CD8-positive, alpha-beta memory T cell (primary cell): ENCODE data around the gene OR6J1. TPM values are rescaled to one million over a fixed set of nuclear protein-coding genes. Genes with fewer than 3 reads are reported as not detected.
A peak's percentile ranks its signal among the peaks of the same experiment; 100 is the strongest.

Experiments used
- CTCF ChIA-PET: fragments of 350-600 bp; sonication (Branson Sonifier 250); formaldehyde crosslinking; loops from one replicate; lab custom pipeline; 2021; ENCODE audit warnings: antibody characterized with exemption; lab: Charles Lee
- POLR2A ChIA-PET: fragments of 350-600 bp; sonication (Branson Sonifier 250); formaldehyde crosslinking; loops from one replicate; lab custom pipeline; 2021; ENCODE audit warnings: antibody characterized with exemption; lab: Charles Lee
- DNase-seq, 5 donors: peaks; one replicate each; pipeline versions ENCODE4 v3.0.0 to v3.0.0-alpha.2; 2020 to 2022; ENCODE audit warnings: mixed read lengths in 1 of 5
- H3K27ac ChIP-seq: one replicate; pipeline ENCODE4 v1.7.0; 2013; ENCODE audit warnings: low read depth, mild to moderate bottlenecking, low read length, moderate library complexity
- H3K27me3 ChIP-seq: 2 replicates; pipeline ENCODE4 v1.7.0; 2013; ENCODE audit warnings: low read length, mild to moderate bottlenecking; ENCODE audit not compliant: insufficient read depth, poor library complexity, severe bottlenecking
- H3K36me3 ChIP-seq: 2 replicates; pipeline ENCODE4 v1.7.0; 2013; ENCODE audit warnings: mild to moderate bottlenecking, low read length, moderate library complexity; ENCODE audit not compliant: insufficient read depth
- H3K4me1 ChIP-seq: 2 replicates; pipeline ENCODE4 v1.7.0; 2013; ENCODE audit warnings: mild to moderate bottlenecking, low read length, moderate library complexity; ENCODE audit not compliant: insufficient read depth
- H3K4me3 ChIP-seq: 2 replicates; pipeline ENCODE4 v1.7.0; 2013; ENCODE audit warnings: mild to moderate bottlenecking, low read length
- H3K9me3 ChIP-seq: 2 replicates; pipeline ENCODE4 v1.7.0; 2013; ENCODE audit warnings: mild to moderate bottlenecking, low read length
- H3K27ac Mint-ChIP-seq, 8 donors: one replicate each; pipeline ENCODE4 v1.8.0; 2020 to 2021; ENCODE audit warnings: mixed read lengths in 8 of 8, mild to moderate bottlenecking in 6 of 8, inconsistent platforms in 3 of 8, moderate library complexity in 3 of 8
- H3K27me3 Mint-ChIP-seq, 2 donors: one replicate each; pipeline ENCODE4 v1.8.0; 2020 to 2021; ENCODE audit warnings: mixed read lengths in 2 of 2, mild to moderate bottlenecking in 1 of 2, moderate library complexity in 1 of 2
- H3K36me3 Mint-ChIP-seq, 3 donors: one replicate each; pipeline ENCODE4 v1.8.0; 2020 to 2021; ENCODE audit warnings: mixed read lengths in 3 of 3, inconsistent platforms in 1 of 3, mild to moderate bottlenecking in 1 of 3
- H3K4me1 Mint-ChIP-seq, 3 donors: one replicate each; pipeline ENCODE4 v1.8.0; 2020 to 2021; ENCODE audit warnings: mixed read lengths in 3 of 3, inconsistent platforms in 1 of 3, mild to moderate bottlenecking in 1 of 3
- H3K4me3 Mint-ChIP-seq, 7 donors: one replicate each; pipeline ENCODE4 v1.8.0; 2020 to 2021; ENCODE audit warnings: mixed read lengths in 7 of 7, mild to moderate bottlenecking in 6 of 7, moderate library complexity in 4 of 7, inconsistent platforms in 2 of 7
- H3K9me3 Mint-ChIP-seq, 5 donors: one replicate each; pipeline ENCODE4 v1.8.0; 2020 to 2022; ENCODE audit warnings: mixed read lengths in 5 of 5, mild to moderate bottlenecking in 3 of 5, moderate library complexity in 2 of 5, inconsistent platforms in 1 of 5
- polyA plus RNA-seq: library from polyadenylated mRNA; unstranded; fragments of 300-500 nt; fragmentation: Illumina TruSeq; gene quantifications from one replicate; pipeline ENCODE4 v1.2.3, GENCODE V29; 2021
- total RNA-seq, 2 experiments: library from RNA; stranded (reverse); gene quantifications; one replicate each; pipeline ENCODE4 v1.2.3, GENCODE V29; 2021

The OR6J1 gene
- total and polyA plus RNA-seq, 3 experiments from 2014 or later: not detected

GRCh38 chr14:22587247-22587646 is 56.9 kb downstream of the OR6J1 start:
- Histone ChIP-seq H3K4me3 (peak overlapping the region; percentile 5), H3K4me1 (peaks cover 58% of the 10 kb centered on the region), H3K36me3 (no peaks in the 10 kb centered on the region), H3K27me3 (no peaks in the 10 kb centered on the region), H3K9me3 (no peaks in the 10 kb centered on the region), H3K27ac (no peak overlapping the region)
- no peak for DNase-seq
- ChIA-PET CTCF (interaction anchor here (1.3 to 7.9 kb wide), 3 partner anchors 11 to 266 kb away, joined by 3 to 82 read pairs (median 7); partner anchors contain the start of gene ABHD4), POLR2A (no interaction called here)
- Mint-ChIP-seq H3K4me3 (peak overlapping the region; percentile 46 to 99 (median 62)), H3K27me3 (peaks cover 0 to 4% of the 10 kb centered on the region in 2 donors), H3K27ac (peak overlapping the region; percentile 69 to 100 (median 98)), H3K9me3 (peaks cover 0 to 3% (median 0%) of the 10 kb centered on the region in 5 donors), H3K4me1 (peaks cover 70 to 81% (median 77%) of the 10 kb centered on the region in 3 donors), H3K36me3 (peaks cover 0 to 39% (median 4%) of the 10 kb centered on the region in 3 donors)

GRCh38 chr14:22583994-22584393 is 60.2 kb downstream of the OR6J1 start:
- Mint-ChIP-seq H3K4me3 (peak overlapping the region in 4 of 7 donors; percentile 6 to 49 (median 27)), H3K4me1 (peaks cover 69 to 88% (median 73%) of the 10 kb centered on the region in 3 donors), H3K27ac (peak overlapping the region; percentile 30 to 91 (median 80)), H3K36me3 (peaks cover 0 to 44% (median 9%) of the 10 kb centered on the region in 3 donors), H3K27me3 (peaks cover 0 to 2% of the 10 kb centered on the region in 2 donors), H3K9me3 (peaks cover 0 to 2% (median 0%) of the 10 kb centered on the region in 5 donors)
- Histone ChIP-seq H3K4me1 (peaks cover 61% of the 10 kb centered on the region), H3K4me3 (no peak overlapping the region), H3K36me3 (no peaks in the 10 kb centered on the region), H3K27ac (no peak overlapping the region), H3K9me3 (no peaks in the 10 kb centered on the region), H3K27me3 (no peaks in the 10 kb centered on the region)
- POLR2A ChIA-PET: no interaction called here
- CTCF ChIA-PET: interaction anchor here (0.6 to 7.9 kb wide), 3 partner anchors 13 to 238 kb away, joined by 3 to 82 read pairs (median 3); no protein-coding TSS in a partner anchor
- no peak for DNase-seq

Other genes with a start within 250 kb of the OR6J1 start
- 100 to 1,000 TPM; 329 to 353 TPM for gene DAD1, start 55.1 kb downstream of the OR6J1 start, total RNA-seq
- gene DAD1, start 55.1 kb downstream of the OR6J1 start, polyA plus RNA-seq: 622 TPM
- 10 to 100 TPM in 1 of 2 experiments, 1 to 10 TPM in 1; 8.4 to 11.4 TPM for gene ABHD4, start 46.1 kb downstream of the OR6J1 start, total RNA-seq
- 13.7 TPM for gene ABHD4, start 46.1 kb downstream of the OR6J1 start, polyA plus RNA-seq
- gene OXA1L, start 122.3 kb upstream of the OR6J1 start, total RNA-seq: 100 to 1,000 TPM; 126 to 128 TPM
- gene OXA1L, start 122.3 kb upstream of the OR6J1 start, polyA plus RNA-seq: 57.3 TPM
- under 1 TPM; 0.70 to 0.75 TPM for gene SLC7A7, start 171.1 kb upstream of the OR6J1 start, total RNA-seq
- not detected for gene SLC7A7, start 171.1 kb upstream of the OR6J1 start, polyA plus RNA-seq
- gene MRPL52, start 185.5 kb upstream of the OR6J1 start, total RNA-seq: 100 to 1,000 TPM; 181 to 185 TPM
- 139 TPM for gene MRPL52, start 185.5 kb upstream of the OR6J1 start, polyA plus RNA-seq
- 1 to 10 TPM; 1.4 to 1.7 TPM for gene MMP14, start 192.2 kb upstream of the OR6J1 start, total RNA-seq
- not detected for gene MMP14, start 192.2 kb upstream of the OR6J1 start, polyA plus RNA-seq
- 10 to 100 TPM; 33.4 to 38.1 TPM for gene LRP10, start 227.4 kb upstream of the OR6J1 start, total RNA-seq
- gene LRP10, start 227.4 kb upstream of the OR6J1 start, polyA plus RNA-seq: 105 TPM
- under 1 TPM; 0.33 TPM for gene REM2, start 238.9 kb upstream of the OR6J1 start, total RNA-seq
- gene REM2, start 238.9 kb upstream of the OR6J1 start, polyA plus RNA-seq: 1.0 TPM